SK-N-SH treated with all-trans-retinoic acid at 6 μM for 48 hours (cell line): ENCODE results near the gene GGT5.

Experiments
- ATAC-seq: fragments of 200-7000 bp; cut with Tn5 transposase; 3 replicates; pipeline ENCODE4 v1.9.1; 2020; ENCODE audit warnings: mild to moderate bottlenecking, moderate library complexity
- ARNTL ChIP-seq: fragments of 450-650 bp; formaldehyde crosslinking; IDR thresholded peaks from 2 replicates; pipeline ENCODE4 v1.5.0; 2020; ENCODE audit warnings: low read depth, mild to moderate bottlenecking, moderate library complexity, borderline replicate concordance
- BACH2 ChIP-seq: fragments of 250-450 bp; sonication (Bioruptor Pico); IDR thresholded peaks from 2 replicates; pipeline ENCODE4 v1.9.0; 2021; ENCODE audit warnings: mild to moderate bottlenecking, borderline replicate concordance
- CSDC2 ChIP-seq: fragments of 250-450 bp; sonication (Bioruptor Pico); IDR thresholded peaks from 2 replicates; pipeline ENCODE4 v1.5.0; 2020; ENCODE audit warnings: mild to moderate bottlenecking, moderate library complexity
- ESRRG ChIP-seq: fragments of 250-450 bp; sonication (Bioruptor Pico); IDR thresholded peaks from 2 replicates; pipeline ENCODE4 v1.6.1; 2021; ENCODE audit warnings: mild to moderate bottlenecking
- GLIS3 ChIP-seq: fragments of 250-450 bp; sonication (Bioruptor Pico); IDR thresholded peaks from 2 replicates; pipeline ENCODE4 v1.5.0; 2020; ENCODE audit warnings: mild to moderate bottlenecking, moderate library complexity
- ISL1 ChIP-seq: fragments of 250-450 bp; sonication (Bioruptor Pico); IDR thresholded peaks from 2 replicates; pipeline ENCODE4 v2.1.2; 2022; ENCODE audit warnings: mild to moderate bottlenecking, moderate library complexity
- OSR1 ChIP-seq: fragments of 250-450 bp; sonication (Bioruptor Pico); IDR thresholded peaks from 2 replicates; pipeline ENCODE4 v1.8.0; 2022; ENCODE audit warnings: moderate library complexity, mild to moderate bottlenecking, inconsistent platforms
- PPARA ChIP-seq: fragments of 250-450 bp; sonication (Bioruptor Pico); IDR thresholded peaks from 2 replicates; pipeline ENCODE4 v1.5.0; 2020; ENCODE audit warnings: mild to moderate bottlenecking, borderline replicate concordance
- RARB ChIP-seq: fragments of 250-450 bp; sonication (Bioruptor Pico); IDR thresholded peaks from 2 replicates; pipeline ENCODE4 v1.8.0; 2021; ENCODE audit warnings: mild to moderate bottlenecking, moderate library complexity
- SNAI2 ChIP-seq: fragments of 250-450 bp; sonication (Bioruptor Pico); IDR thresholded peaks from 2 replicates; pipeline ENCODE4 v1.5.0; 2020; ENCODE audit warnings: mild to moderate bottlenecking, moderate library complexity
- TCF4 ChIP-seq: fragments of 250-450 bp; sonication (Bioruptor Pico); IDR thresholded peaks from 2 replicates; pipeline ENCODE4 v1.8.0; 2021; ENCODE audit warnings: mild to moderate bottlenecking, moderate library complexity, borderline replicate concordance
- TOX ChIP-seq: fragments of 250-450 bp; sonication (Bioruptor Pico); IDR thresholded peaks from 2 replicates; pipeline ENCODE4 v1.8.0; 2021; ENCODE audit warnings: mild to moderate bottlenecking, moderate library complexity, borderline replicate concordance
- ZC3H10 ChIP-seq: fragments of 250-450 bp; sonication (Bioruptor Pico); IDR thresholded peaks from 2 replicates; pipeline ENCODE4 v1.5.1; 2021; ENCODE audit warnings: mild to moderate bottlenecking, moderate library complexity
- ZFP3 ChIP-seq: fragments of 250-450 bp; sonication (Bioruptor Pico); IDR thresholded peaks from 2 replicates; pipeline ENCODE4 v1.5.0; 2020; ENCODE audit warnings: mild to moderate bottlenecking, moderate library complexity
- ZFP30 ChIP-seq: fragments of 450-650 bp; formaldehyde crosslinking; IDR thresholded peaks from 2 replicates; pipeline ENCODE4 v1.5.0; 2022; ENCODE audit warnings: mild to moderate bottlenecking, moderate library complexity
- ZNF565 ChIP-seq: fragments of 450-650 bp; formaldehyde crosslinking; conservative IDR thresholded peaks from 2 replicates; pipeline ENCODE4 v1.5.0; 2020; ENCODE audit warnings: low read depth, mild to moderate bottlenecking, moderate library complexity
- ZNF70 ChIP-seq: fragments of 450-650 bp; formaldehyde crosslinking; IDR thresholded peaks from 2 replicates; pipeline ENCODE4 v1.5.0; 2020; ENCODE audit warnings: mild to moderate bottlenecking, moderate library complexity
- ZNF8 ChIP-seq: fragments of 450-650 bp; formaldehyde crosslinking; IDR thresholded peaks from 2 replicates; pipeline ENCODE4 v1.5.0; 2020; ENCODE audit warnings: mild to moderate bottlenecking, moderate library complexity
- TF ChIP-seq, protein P1 (sequence below): fragments of 250-450 bp; sonication (Bioruptor Pico); IDR thresholded peaks from 2 replicates; pipeline ENCODE4 v1.5.1; 2020; ENCODE audit warnings: low read depth, mild to moderate bottlenecking, moderate library complexity
- TF ChIP-seq, protein P2 (sequence below): fragments of 250-450 bp; sonication (Bioruptor Pico); IDR thresholded peaks from 2 replicates; pipeline ENCODE4 v1.5.1; 2021; ENCODE audit warnings: mild to moderate bottlenecking, moderate library complexity
- TF ChIP-seq, protein P3 (sequence below): fragments of 250-450 bp; sonication (Bioruptor Pico); IDR thresholded peaks from 2 replicates; pipeline ENCODE4 v1.5.0; 2020; ENCODE audit warnings: mild to moderate bottlenecking, moderate library complexity
- TF ChIP-seq, protein P4 (sequence below): fragments of 250-450 bp; sonication (Bioruptor Pico); IDR thresholded peaks from 2 replicates; pipeline ENCODE4 v1.8.0; 2020; ENCODE audit warnings: mild to moderate bottlenecking, moderate library complexity, borderline replicate concordance

Gene GGT5

DNA sequence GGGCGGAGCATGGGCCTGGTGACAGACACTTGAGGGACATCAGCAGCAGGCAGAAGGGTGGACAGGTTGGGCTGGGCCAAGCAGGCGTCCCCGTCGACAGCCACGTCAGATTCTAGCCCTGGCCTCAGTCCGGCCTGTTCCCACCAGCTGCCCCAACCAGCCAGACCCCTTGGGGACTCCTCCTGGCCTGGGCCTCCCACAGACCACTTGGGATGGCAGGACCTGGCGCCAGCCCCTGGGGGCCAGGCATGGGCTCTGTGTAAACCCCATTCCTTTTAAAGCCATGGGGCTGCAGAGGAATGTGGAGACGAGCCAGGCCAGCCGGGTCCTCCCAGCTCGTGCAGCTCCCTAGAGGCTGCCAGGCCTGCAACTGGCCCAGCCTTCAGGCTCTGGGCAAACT is 68.3 kb downstream of the GGT5 start:
- ATAC-seq, result no peak
- TF ChIP-seq ZC3H10 (CRISPR knock-in tag), result no peak
- TF ChIP-seq, protein P1, sequence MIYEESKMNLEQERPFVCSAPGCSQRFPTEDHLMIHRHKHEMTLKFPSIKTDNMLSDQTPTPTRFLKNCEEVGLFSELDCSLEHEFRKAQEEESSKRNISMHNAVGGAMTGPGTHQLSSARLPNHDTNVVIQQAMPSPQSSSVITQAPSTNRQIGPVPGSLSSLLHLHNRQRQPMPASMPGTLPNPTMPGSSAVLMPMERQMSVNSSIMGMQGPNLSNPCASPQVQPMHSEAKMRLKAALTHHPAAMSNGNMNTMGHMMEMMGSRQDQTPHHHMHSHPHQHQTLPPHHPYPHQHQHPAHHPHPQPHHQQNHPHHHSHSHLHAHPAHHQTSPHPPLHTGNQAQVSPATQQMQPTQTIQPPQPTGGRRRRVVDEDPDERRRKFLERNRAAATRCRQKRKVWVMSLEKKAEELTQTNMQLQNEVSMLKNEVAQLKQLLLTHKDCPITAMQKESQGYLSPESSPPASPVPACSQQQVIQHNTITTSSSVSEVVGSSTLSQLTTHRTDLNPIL (CRISPR knock-in tag), result no peak
- no peak for TF ChIP-seq ZNF70 (CRISPR knock-in tag)
- TF ChIP-seq ESRRG, result no peak
- TF ChIP-seq RARB (CRISPR knock-in tag), result no peak
- no peak for TF ChIP-seq ZFP30
- TF ChIP-seq ISL1 (CRISPR knock-in tag), result no peak
- TF ChIP-seq ZFP3, result no peak
- TF ChIP-seq, protein P2, sequence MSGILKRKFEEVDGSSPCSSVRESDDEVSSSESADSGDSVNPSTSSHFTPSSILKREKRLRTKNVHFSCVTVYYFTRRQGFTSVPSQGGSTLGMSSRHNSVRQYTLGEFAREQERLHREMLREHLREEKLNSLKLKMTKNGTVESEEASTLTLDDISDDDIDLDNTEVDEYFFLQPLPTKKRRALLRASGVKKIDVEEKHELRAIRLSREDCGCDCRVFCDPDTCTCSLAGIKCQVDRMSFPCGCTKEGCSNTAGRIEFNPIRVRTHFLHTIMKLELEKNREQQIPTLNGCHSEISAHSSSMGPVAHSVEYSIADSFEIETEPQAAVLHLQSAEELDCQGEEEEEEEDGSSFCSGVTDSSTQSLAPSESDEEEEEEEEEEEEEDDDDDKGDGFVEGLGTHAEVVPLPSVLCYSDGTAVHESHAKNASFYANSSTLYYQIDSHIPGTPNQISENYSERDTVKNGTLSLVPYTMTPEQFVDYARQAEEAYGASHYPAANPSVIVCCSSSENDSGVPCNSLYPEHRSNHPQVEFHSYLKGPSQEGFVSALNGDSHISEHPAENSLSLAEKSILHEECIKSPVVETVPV (CRISPR knock-in tag), result no peak
- TF ChIP-seq SNAI2, result no peak
- no peak for TF ChIP-seq TCF4
- no peak for TF ChIP-seq ZNF8
- TF ChIP-seq ZNF565, result no peak
- no peak for TF ChIP-seq GLIS3 (CRISPR knock-in tag)
- TF ChIP-seq CSDC2 (CRISPR knock-in tag), result no peak
- TF ChIP-seq BACH2 (CRISPR knock-in tag), result no peak
- no peak for TF ChIP-seq PPARA (CRISPR knock-in tag)
- TF ChIP-seq, protein P3, sequence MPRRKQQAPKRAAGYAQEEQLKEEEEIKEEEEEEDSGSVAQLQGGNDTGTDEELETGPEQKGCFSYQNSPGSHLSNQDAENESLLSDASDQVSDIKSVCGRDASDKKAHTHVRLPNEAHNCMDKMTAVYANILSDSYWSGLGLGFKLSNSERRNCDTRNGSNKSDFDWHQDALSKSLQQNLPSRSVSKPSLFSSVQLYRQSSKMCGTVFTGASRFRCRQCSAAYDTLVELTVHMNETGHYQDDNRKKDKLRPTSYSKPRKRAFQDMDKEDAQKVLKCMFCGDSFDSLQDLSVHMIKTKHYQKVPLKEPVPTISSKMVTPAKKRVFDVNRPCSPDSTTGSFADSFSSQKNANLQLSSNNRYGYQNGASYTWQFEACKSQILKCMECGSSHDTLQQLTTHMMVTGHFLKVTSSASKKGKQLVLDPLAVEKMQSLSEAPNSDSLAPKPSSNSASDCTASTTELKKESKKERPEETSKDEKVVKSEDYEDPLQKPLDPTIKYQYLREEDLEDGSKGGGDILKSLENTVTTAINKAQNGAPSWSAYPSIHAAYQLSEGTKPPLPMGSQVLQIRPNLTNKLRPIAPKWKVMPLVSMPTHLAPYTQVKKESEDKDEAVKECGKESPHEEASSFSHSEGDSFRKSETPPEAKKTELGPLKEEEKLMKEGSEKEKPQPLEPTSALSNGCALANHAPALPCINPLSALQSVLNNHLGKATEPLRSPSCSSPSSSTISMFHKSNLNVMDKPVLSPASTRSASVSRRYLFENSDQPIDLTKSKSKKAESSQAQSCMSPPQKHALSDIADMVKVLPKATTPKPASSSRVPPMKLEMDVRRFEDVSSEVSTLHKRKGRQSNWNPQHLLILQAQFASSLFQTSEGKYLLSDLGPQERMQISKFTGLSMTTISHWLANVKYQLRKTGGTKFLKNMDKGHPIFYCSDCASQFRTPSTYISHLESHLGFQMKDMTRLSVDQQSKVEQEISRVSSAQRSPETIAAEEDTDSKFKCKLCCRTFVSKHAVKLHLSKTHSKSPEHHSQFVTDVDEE (CRISPR knock-in tag), result no peak
- no peak for TF ChIP-seq TOX (CRISPR knock-in tag)

DNA sequence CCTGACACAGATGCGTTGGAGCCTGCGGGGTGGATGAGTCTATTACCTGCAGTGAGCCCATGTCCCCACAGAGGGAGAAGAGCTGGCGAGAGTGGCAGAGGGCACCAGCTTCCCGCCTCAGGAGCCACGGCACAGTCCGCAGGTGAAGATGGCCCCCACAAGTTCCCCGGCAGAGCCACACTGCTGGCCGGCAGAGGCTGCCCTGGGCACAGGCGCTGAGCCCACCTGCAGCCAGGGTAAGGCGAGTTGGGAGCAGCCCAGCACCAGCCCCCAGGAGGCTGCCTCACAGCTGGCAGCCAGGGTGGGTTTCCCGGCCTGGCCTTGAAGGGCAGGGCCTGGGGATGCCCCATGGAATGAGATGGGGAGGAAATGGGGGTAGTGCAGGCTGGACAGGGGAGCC is 68.8 kb downstream of the GGT5 start:
- ATAC-seq, result no peak
- TF ChIP-seq SNAI2 (no peak), CSDC2 (CRISPR knock-in tag) (no peak), RARB (CRISPR knock-in tag) (no peak), ARNTL (no peak), OSR1 (CRISPR knock-in tag) (no peak), ZFP3 (no peak), TOX (CRISPR knock-in tag) (no peak), ZNF565 (no peak), ZC3H10 (CRISPR knock-in tag) (no peak), BACH2 (CRISPR knock-in tag) (no peak), PPARA (CRISPR knock-in tag) (no peak), ESRRG (no peak), GLIS3 (CRISPR knock-in tag) (no peak), ZFP30 (no peak), ISL1 (CRISPR knock-in tag) (no peak), ZNF70 (CRISPR knock-in tag) (no peak)
- TF ChIP-seq, protein P4, sequence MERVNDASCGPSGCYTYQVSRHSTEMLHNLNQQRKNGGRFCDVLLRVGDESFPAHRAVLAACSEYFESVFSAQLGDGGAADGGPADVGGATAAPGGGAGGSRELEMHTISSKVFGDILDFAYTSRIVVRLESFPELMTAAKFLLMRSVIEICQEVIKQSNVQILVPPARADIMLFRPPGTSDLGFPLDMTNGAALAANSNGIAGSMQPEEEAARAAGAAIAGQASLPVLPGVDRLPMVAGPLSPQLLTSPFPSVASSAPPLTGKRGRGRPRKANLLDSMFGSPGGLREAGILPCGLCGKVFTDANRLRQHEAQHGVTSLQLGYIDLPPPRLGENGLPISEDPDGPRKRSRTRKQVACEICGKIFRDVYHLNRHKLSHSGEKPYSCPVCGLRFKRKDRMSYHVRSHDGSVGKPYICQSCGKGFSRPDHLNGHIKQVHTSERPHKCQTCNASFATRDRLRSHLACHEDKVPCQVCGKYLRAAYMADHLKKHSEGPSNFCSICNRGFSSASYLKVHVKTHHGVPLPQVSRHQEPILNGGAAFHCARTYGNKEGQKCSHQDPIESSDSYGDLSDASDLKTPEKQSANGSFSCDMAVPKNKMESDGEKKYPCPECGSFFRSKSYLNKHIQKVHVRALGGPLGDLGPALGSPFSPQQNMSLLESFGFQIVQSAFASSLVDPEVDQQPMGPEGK, result no peak
- TF ChIP-seq, protein P2 (CRISPR knock-in tag), result no peak
- TF ChIP-seq, protein P1 (CRISPR knock-in tag), result no peak
